Measurements from ENCODE around the gene PIP5K1C.

DNA sequence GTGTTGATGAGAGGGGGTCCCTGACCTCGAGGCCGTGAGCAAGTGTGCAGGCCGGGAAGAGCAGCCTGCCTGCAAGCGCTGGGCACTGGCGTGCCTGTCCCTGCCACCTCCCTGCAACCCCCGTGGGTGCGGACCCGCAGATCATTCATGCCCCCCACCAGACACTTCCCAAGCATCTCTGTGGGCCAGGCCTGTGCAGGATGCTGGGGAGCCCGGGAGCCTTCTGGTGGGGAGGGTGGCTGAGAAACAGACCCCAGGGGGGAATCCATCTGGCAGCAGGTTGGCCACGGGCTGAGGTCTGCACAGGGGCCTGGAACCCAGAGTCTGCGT lies 55.2 kb downstream of the PIP5K1C start:
- TF ChIP-seq, protein P1, sequence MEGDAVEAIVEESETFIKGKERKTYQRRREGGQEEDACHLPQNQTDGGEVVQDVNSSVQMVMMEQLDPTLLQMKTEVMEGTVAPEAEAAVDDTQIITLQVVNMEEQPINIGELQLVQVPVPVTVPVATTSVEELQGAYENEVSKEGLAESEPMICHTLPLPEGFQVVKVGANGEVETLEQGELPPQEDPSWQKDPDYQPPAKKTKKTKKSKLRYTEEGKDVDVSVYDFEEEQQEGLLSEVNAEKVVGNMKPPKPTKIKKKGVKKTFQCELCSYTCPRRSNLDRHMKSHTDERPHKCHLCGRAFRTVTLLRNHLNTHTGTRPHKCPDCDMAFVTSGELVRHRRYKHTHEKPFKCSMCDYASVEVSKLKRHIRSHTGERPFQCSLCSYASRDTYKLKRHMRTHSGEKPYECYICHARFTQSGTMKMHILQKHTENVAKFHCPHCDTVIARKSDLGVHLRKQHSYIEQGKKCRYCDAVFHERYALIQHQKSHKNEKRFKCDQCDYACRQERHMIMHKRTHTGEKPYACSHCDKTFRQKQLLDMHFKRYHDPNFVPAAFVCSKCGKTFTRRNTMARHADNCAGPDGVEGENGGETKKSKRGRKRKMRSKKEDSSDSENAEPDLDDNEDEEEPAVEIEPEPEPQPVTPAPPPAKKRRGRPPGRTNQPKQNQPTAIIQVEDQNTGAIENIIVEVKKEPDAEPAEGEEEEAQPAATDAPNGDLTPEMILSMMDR (IDR thresholded peaks at IDR 0.05), result no peak
- no peak for TF ChIP-seq POLR2A (IDR thresholded peaks at IDR 0.05)
